WERI-Rb-1 (cell line): ENCODE data around the gene IMPDH2.

Experiments
- DNase-seq: peaks from one replicate; pipeline ENCODE4 v3.0.0-alpha.2; 2020
- H3K27ac ChIP-seq: fragments of 250-450 bp; sonication (Bioruptor Pico); 2 replicates; pipeline ENCODE4 v1.5.1; 2020; ENCODE audit warnings: mild to moderate bottlenecking, moderate library complexity
- H3K27me3 ChIP-seq: fragments of 250-450 bp; sonication (Bioruptor Pico); 2 replicates; pipeline ENCODE4 v1.5.1; 2021; ENCODE audit warnings: mild to moderate bottlenecking, low read depth, moderate library complexity; ENCODE audit not compliant: insufficient read depth, severe bottlenecking
- H3K36me3 ChIP-seq: fragments of 250-450 bp; sonication (Bioruptor Pico); 2 replicates; pipeline ENCODE4 v1.5.1; 2020; ENCODE audit warnings: mild to moderate bottlenecking, moderate library complexity
- H3K4me3 ChIP-seq: 2 replicates; pipeline ENCODE4 v1.5.1; 2011; ENCODE audit warnings: low read depth, mild to moderate bottlenecking, control low read depth, low read length
- H3K9me3 ChIP-seq: fragments of 250-450 bp; sonication (Bioruptor Pico); 2 replicates; pipeline ENCODE4 v1.5.1; 2021; ENCODE audit warnings: mild to moderate bottlenecking, moderate library complexity; ENCODE audit not compliant: severe bottlenecking
- TF ChIP-seq, protein P1 (sequence below): IDR thresholded peaks from 2 replicates; pipeline ENCODE4 v1.5.1; 2011; ENCODE audit warnings: low read depth, mild to moderate bottlenecking, control low read depth, inconsistent platforms, low read length

IMPDH2 gene

DNA sequence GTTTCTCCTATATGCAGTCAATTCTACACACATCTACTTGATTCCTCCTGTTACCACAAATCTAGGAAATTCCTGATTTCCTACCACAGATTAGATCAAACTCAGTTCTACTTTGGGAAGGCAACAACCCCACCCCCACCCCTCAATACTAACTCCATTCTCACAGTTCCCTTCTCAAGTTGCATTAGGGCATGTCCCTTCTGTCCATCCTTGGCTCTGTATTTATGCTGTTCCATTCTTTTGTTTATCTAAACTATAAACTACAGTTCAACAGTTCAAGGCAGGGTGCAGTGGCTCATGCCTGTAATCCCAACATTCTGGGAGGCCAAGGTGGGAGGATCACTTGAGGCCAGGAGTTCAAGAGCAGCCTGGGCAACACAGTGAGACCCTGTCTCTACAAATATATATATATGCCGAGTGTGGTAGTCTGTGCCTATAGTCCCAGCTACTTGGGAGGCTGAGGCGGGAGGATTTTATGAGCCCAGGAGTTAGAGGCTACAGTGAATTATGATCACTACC lies 25.2 kb upstream of the IMPDH2 start:
- Histone ChIP-seq H3K36me3 (peaks cover 82% of the 10 kb centered on the region), H3K4me3 (no peak overlapping the region), H3K9me3 (no peaks in the 10 kb centered on the region), H3K27ac (no peak overlapping the region), H3K27me3 (no peaks in the 10 kb centered on the region)
- DNase-seq = no peak
- TF ChIP-seq, protein P1, sequence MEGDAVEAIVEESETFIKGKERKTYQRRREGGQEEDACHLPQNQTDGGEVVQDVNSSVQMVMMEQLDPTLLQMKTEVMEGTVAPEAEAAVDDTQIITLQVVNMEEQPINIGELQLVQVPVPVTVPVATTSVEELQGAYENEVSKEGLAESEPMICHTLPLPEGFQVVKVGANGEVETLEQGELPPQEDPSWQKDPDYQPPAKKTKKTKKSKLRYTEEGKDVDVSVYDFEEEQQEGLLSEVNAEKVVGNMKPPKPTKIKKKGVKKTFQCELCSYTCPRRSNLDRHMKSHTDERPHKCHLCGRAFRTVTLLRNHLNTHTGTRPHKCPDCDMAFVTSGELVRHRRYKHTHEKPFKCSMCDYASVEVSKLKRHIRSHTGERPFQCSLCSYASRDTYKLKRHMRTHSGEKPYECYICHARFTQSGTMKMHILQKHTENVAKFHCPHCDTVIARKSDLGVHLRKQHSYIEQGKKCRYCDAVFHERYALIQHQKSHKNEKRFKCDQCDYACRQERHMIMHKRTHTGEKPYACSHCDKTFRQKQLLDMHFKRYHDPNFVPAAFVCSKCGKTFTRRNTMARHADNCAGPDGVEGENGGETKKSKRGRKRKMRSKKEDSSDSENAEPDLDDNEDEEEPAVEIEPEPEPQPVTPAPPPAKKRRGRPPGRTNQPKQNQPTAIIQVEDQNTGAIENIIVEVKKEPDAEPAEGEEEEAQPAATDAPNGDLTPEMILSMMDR = no peak

DNA sequence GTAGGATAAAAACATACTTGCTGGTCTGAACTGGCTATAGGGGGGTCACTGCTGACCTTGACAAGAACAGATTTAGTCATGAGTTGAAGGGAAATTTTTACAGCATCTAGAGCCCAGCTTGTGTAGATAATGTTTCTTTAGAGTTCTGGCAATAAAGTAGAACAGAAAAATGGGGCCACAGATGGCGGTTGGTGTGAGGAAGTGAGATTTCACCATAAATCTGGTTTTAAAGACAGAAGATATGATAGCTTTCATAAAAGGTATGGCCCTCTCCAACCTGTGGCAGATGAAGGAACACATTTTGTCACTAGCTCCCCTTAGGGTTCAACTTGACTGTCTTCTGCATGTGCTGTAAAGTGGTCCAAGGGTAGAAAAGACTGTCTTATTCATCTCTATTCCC lies 24.3 kb upstream of the IMPDH2 start:
- Histone ChIP-seq H3K9me3 (no peaks in the 10 kb centered on the region), H3K27me3 (no peaks in the 10 kb centered on the region), H3K4me3 (no peak overlapping the region), H3K27ac (no peak overlapping the region), H3K36me3 (peaks cover 85% of the 10 kb centered on the region)
- TF ChIP-seq, protein P1 = no peak
- no peak for DNase-seq

DNA sequence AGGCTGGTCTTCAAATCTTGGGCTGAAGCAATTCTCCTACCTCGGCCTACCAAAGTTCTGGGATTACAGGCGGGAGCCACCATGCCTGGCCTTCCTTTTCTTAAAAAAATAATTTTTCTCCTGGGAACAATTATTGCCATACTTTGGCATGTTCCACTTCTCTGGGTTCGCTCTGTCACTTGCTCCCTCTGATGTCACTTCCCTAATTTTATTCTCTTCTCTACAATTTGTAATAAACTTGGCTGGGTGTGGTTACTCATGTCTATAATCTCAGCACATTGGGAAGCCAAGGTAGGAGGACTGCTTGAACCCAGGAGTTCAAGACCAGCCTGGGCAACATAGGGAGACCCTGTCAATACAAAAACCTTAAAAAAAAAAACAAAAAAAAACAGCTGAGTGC lies 6.1 kb upstream of the IMPDH2 start:
- H3K4me3 ChIP-seq = no peak overlapping the region
- H3K27ac ChIP-seq = no peak overlapping the region
- TF ChIP-seq, protein P1 = no peak
- H3K9me3 ChIP-seq = no peaks in the 10 kb centered on the region
- no peak for DNase-seq
- H3K27me3 ChIP-seq = no peaks in the 10 kb centered on the region
- H3K36me3 ChIP-seq = peaks cover 78% of the 10 kb centered on the region

DNA sequence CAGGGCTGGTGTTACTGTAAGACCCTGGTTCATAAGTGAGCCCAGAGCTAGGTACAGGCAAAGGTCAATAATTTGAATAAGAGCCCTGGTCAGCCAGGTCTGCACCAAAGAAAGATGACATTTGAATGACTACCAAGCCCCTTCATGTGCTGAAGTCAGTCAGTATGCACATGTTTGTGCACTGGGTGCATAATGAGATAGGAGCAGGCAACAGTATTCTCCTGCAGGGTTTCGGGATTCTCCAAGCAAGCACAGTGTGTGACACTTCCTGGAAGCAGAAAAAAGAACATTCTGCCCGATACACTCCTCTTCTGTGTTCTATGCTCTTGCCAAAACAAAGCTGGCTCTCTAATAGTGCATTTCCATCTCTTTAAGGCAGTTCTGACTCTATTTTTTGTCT lies 5.5 kb upstream of the IMPDH2 start:
- no peaks in the 10 kb centered on the region for H3K9me3 ChIP-seq
- no peak for DNase-seq
- H3K27ac ChIP-seq = no peak overlapping the region
- H3K36me3 ChIP-seq = peaks cover 77% of the 10 kb centered on the region
- TF ChIP-seq, protein P1 = no peak
- no peak overlapping the region for H3K4me3 ChIP-seq
- no peaks in the 10 kb centered on the region for H3K27me3 ChIP-seq

DNA sequence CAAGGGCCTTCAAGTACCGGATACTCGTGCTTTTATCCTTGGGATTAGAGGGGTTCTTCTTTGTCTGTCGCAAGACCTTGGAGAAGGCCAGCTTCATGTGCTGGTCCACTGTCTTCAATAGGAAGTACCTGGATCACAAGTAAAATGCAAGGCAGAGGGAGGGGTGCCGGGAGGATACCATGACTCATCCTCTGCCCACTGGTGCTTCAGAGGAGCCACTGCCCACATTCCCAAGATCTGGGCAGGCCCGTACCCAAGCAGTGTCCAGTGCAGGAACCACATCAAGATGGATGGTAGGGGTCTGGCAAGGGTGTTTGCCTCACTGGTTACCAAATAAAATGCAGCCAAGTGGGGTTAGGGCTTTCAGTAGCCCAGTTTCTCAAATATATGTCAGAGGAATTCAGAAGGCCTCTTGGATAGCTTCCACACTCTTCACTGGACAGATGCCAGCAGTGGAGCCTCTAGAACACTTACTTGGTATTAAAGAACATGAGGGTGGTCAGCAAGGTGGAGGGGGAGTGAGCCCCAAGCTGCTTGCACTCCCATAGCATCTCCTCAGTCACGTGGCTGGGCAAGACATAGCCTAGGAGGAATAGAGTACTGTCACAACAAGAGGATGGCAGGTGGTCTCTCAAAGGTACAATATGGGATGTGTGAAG lies 3.6 kb upstream of the IMPDH2 start:
- DNase-seq = no peak
- no peak overlapping the region for H3K4me3 ChIP-seq
- H3K27me3 ChIP-seq = no peaks in the 10 kb centered on the region
- H3K9me3 ChIP-seq = no peaks in the 10 kb centered on the region
- no peak overlapping the region for H3K27ac ChIP-seq
- TF ChIP-seq, protein P1 = no peak
- H3K36me3 ChIP-seq = peaks cover 73% of the 10 kb centered on the region

DNA sequence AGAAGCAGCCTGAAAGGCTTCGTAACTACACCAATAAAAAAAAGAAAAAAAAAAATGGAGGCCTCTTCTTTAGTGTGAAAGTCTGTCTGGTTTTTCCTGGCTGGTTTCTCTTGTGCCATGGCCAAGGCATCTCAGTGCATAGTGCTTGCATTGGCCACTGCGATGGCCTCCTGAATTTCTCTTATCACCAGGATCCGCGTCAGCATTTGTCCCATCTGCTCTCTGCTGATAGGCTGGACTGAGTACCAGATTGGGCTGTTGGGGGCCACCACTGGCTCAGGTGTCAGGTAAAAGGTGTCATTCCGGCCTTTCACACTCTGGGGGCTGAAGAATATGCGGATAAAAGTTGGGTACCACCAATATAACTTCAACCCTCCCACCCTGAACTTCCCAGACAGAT lies 1.1 kb upstream of the IMPDH2 start:
- Histone ChIP-seq H3K36me3 (peaks cover 81% of the 10 kb centered on the region), H3K27me3 (no peaks in the 10 kb centered on the region), H3K4me3 (no peak overlapping the region), H3K9me3 (no peaks in the 10 kb centered on the region), H3K27ac (no peak overlapping the region)
- TF ChIP-seq, protein P1 = no peak
- DNase-seq = no peak
